ENCODE data around the gene ZNF407.

DNA sequence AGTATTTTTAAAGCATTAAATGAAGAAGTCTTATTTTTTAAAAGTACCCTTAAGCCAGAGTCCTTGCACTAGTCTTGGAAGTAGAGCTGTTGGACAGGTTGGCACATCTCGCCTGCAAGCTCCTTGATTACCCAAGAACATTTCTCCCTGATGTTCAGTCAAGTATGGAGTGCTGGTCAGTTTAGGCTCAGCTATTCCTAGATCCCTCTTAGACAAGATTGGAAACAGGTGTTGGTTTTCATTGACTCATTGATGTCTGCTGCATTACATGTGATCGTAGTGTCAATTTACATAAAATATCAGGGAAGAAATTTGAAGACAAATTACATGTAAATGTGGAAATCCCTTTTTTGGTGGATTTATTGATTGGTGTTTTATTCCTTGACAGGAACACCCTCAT is 170.4 kb downstream of the ZNF407 start:
- TF ChIP-seq, protein P1, sequence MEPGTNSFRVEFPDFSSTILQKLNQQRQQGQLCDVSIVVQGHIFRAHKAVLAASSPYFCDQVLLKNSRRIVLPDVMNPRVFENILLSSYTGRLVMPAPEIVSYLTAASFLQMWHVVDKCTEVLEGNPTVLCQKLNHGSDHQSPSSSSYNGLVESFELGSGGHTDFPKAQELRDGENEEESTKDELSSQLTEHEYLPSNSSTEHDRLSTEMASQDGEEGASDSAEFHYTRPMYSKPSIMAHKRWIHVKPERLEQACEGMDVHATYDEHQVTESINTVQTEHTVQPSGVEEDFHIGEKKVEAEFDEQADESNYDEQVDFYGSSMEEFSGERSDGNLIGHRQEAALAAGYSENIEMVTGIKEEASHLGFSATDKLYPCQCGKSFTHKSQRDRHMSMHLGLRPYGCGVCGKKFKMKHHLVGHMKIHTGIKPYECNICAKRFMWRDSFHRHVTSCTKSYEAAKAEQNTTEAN (CRISPR knock-in tag; conservative IDR thresholded peaks at IDR 0.05), result no peak
- no peak for TF ChIP-seq TAF1 (CRISPR knock-in tag; IDR thresholded peaks at IDR 0.05)
- TF ChIP-seq MYC (CRISPR knock-in tag; IDR thresholded peaks at IDR 0.05; ENCODE audit: borderline replicate concordance), result no peak
